ENCODE data around the gene ATP2C1. TPM values are rescaled to one million over a fixed set of nuclear protein-coding genes. Genes with fewer than 3 reads are reported as not detected.

Gene ATP2C1
- total and polyA plus RNA-seq, 2 of the 13 experiments (the other 11 are each of a cell fraction or from before 2014, with no cell fraction given): 32.4 to 37.6 TPM

DNA sequence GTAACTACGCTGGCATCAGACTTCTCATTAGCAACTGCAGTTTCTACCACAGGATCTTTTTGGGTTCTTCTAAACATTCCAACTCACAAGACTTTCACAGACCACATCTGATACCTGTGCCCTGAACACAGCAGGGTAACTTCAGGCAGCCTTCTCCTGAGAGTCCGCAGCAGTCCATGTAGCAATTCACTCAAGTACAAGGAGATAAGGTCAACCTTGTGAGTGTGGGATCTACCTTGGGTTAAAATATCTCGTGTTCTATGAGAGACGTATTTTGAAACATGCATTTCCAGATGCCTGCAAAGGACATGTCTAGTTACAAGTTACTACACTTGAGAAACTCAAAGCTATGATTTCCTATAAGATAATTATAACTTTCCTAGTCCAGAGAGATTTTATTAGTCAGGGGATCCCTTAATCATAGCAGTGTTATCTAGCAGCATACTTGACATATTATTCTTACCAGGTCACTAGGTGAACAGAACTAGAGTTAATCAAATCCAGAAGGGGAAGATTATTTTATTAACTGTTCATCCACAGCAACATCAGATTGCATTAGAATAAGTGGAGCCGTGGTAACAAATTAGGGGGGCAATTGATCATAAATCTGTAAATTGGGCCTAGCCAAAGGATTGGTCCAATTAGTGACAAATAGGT, 66.4 kb downstream of the ATP2C1 start:
- no peaks in the 10 kb centered on the region for H3K79me2 ChIP-seq (ENCODE audit: insufficient read depth, low read length)
- no peak overlapping the region for H2AFZ ChIP-seq (ENCODE audit: low read length)
- in situ Hi-C loops (cut with HindIII; ENCODE audit: extremely low pct_ligation_motif_present, low pct_unique_long_range_greater_than_20kb): no loop called here
- H3K9me3 ChIP-seq (ENCODE audit: low read length): no peaks in the 10 kb centered on the region
- H3K27me3 ChIP-seq (ENCODE audit: control insufficient read depth in 1 of 2, insufficient read depth in 2 of 2, low read length in 2 of 2): no peaks in the 10 kb centered on the region
- H3K4me1 ChIP-seq (ENCODE audit: insufficient read depth, low read length): no peaks in the 10 kb centered on the region
- H4K20me1 ChIP-seq (ENCODE audit: insufficient read depth, low read length): no peaks in the 10 kb centered on the region
- H3K27ac ChIP-seq (ENCODE audit: extremely low read length, insufficient read depth, low read length): no peak overlapping the region
- ChIA-PET CTCF (ENCODE audit: low intra/inter-chr PET ratio, low total read pairs) (no interaction called here), POLR2A (no interaction called here)
- 100% methylated on average over 5 of the region's 5 CpGs for WGBS (ENCODE audit: low lambda C conversion rate)
- peaks cover 6 to 10% of the 10 kb centered on the region in 2 experiments; a peak in 4 of 5 replicates for H3K36me3 ChIP-seq (replicated peaks in 1 of 2; ENCODE audit: control insufficient read depth in 1 of 2, insufficient read depth in 2 of 2, low read length in 2 of 2)
- no peak for ATAC-seq
- FAIRE-seq: no peak
- no peak for TF ChIP-seq MED8 (CRISPR knock-in tag; IDR thresholded peaks at IDR 0.05; ENCODE audit: insufficient replicate concordance)
- no peak for TF ChIP-seq ZNF432 (CRISPR knock-in tag; IDR thresholded peaks at IDR 0.05; ENCODE audit: borderline replicate concordance)
- TF ChIP-seq RXRA (CRISPR knock-in tag; IDR thresholded peaks at IDR 0.05): no peak
- no peak for TF ChIP-seq GTF3A (CRISPR knock-in tag; conservative IDR thresholded peaks at IDR 0.05)
- no peak for TF ChIP-seq GPN1 (CRISPR knock-in tag; IDR thresholded peaks at IDR 0.05; ENCODE audit: borderline replicate concordance)
- TF ChIP-seq, protein P1, sequence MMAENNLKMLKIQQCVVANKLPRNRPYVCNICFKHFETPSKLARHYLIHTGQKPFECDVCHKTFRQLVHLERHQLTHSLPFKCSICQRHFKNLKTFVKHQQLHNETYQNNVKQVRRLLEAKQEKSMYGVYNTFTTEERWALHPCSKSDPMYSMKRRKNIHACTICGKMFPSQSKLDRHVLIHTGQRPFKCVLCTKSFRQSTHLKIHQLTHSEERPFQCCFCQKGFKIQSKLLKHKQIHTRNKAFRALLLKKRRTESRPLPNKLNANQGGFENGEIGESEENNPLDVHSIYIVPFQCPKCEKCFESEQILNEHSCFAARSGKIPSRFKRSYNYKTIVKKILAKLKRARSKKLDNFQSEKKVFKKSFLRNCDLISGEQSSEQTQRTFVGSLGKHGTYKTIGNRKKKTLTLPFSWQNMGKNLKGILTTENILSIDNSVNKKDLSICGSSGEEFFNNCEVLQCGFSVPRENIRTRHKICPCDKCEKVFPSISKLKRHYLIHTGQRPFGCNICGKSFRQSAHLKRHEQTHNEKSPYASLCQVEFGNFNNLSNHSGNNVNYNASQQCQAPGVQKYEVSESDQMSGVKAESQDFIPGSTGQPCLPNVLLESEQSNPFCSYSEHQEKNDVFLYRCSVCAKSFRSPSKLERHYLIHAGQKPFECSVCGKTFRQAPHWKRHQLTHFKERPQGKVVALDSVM (CRISPR knock-in tag; IDR thresholded peaks at IDR 0.05): no peak
- no peak for TF ChIP-seq ZNF598 (CRISPR knock-in tag; IDR thresholded peaks at IDR 0.05; ENCODE audit: borderline replicate concordance)
- no peak for TF ChIP-seq NAIF1 (CRISPR knock-in tag; IDR thresholded peaks at IDR 0.05; ENCODE audit: borderline replicate concordance)
- TF ChIP-seq, protein P2, sequence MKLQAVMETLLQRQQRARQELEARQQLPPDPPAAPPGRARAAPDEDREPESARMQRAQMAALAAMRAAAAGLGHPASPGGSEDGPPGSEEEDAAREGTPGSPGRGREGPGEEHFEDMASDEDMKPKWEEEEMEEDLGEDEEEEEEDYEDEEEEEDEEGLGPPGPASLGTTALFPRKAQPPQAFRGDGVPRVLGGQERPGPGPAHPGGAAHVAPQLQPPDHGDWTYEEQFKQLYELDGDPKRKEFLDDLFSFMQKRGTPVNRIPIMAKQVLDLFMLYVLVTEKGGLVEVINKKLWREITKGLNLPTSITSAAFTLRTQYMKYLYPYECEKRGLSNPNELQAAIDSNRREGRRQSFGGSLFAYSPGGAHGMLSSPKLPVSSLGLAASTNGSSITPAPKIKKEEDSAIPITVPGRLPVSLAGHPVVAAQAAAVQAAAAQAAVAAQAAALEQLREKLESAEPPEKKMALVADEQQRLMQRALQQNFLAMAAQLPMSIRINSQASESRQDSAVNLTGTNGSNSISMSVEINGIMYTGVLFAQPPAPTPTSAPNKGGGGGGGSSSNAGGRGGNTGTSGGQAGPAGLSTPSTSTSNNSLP (IDR thresholded peaks at IDR 0.05; ENCODE audit: low read depth, low read length): no peak
- no peak for TF ChIP-seq ZBTB20 (CRISPR knock-in tag; IDR thresholded peaks at IDR 0.05; ENCODE audit: borderline replicate concordance, low read depth)
- TF ChIP-seq RFX3 (CRISPR knock-in tag; IDR thresholded peaks at IDR 0.05): no peak
- no peak for TF ChIP-seq GZF1 (CRISPR knock-in tag; IDR thresholded peaks at IDR 0.05)
- no peak overlapping the region for H3K4me3 ChIP-seq (replicated peaks in 1 of 3; ENCODE audit: insufficient read depth in 1 of 3, low read depth in 2 of 3, low read length in 3 of 3)
- H3K4me2 ChIP-seq (ENCODE audit: low read depth, low read length): no peak overlapping the region
- H3K9ac ChIP-seq (ENCODE audit: insufficient read depth, low read depth, low read length): no peak overlapping the region
- BruUV-seq (replicated peaks): no TSS peak
- DNase-seq (ENCODE audit: low spot score): no peak
- intact Hi-C loops (cut with micrococcal nuclease; ENCODE audit: unreplicated experiment): no loop called here

Measured in HepG2 (cell line).